GM19193 (cell line): Measurements from ENCODE around the gene MIDN.

ENCODE experiments used
- POLR2A ChIP-seq: IDR thresholded peaks from 4 replicates; pipeline ENCODE4 v1.6.1; 2011; ENCODE audit not compliant: insufficient read depth, insufficient read length; ENCODE audit errors: extremely low read depth

The MIDN gene

DNA sequence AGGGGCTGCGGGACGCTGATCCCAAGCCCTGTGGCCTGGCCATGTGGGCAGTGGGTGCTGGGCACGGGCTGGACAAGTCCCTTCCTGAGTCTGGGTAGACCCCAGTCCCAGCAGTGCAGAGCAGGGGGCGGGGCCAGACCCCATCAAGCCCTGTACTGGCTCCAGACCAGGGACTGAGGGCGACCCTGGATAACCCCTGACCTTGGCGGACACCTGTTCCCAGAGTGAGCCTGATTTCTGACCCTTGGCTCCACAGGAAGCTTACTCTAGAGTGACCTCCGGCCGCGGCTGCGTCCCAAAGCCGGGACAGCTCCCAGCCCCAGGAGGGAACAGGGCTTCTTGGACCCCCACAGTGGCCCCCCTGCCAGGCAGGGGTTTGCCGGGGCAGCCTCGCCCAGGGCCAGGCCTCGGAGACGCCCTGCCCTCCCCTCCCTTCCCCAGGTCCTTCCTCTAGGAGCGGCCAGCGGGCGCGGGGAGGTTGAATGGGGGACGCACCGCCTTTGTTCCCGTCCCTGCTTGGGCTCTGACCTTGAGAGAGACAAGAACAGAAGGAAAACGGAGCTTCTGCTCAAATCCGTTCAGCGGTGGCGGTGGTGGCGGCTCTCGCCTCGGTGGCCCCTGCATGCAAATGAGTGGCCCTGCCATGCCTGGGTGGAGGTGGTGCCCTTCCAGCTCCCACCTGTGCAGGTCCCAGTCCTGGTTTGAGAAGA lies 35.0 kb downstream of the MIDN start:
- no peak for TF ChIP-seq POLR2A

DNA sequence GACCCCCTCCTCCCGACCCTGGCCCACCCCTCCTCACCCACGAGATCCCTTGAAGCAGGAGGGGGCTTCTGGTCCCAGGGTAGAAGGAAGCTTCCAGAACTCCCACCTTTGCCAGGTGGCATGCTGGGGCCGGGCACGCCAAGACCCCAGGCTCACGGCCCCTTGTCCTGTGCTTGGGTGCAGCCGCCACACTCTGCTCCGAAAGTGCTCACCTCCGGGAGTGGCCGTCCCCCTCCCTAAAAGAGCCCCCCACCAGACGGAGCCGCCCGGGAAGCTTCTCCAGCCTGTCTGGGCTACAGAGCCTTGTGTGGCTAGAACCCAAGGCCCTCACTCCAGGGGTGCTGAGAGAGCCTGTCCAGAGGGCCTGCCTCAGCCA lies 35.5 kb downstream of the MIDN start:
- TF ChIP-seq POLR2A, result no peak

GRCh38 chr19:1284293-1284978 lies 36.1 kb downstream of the MIDN start:
- TF ChIP-seq POLR2A, result no peak

- TF ChIP-seq POLR2A, result no peak
These were observed 36.8 kb downstream of the MIDN start for GRCh38 chr19:1284979-1285736.

DNA sequence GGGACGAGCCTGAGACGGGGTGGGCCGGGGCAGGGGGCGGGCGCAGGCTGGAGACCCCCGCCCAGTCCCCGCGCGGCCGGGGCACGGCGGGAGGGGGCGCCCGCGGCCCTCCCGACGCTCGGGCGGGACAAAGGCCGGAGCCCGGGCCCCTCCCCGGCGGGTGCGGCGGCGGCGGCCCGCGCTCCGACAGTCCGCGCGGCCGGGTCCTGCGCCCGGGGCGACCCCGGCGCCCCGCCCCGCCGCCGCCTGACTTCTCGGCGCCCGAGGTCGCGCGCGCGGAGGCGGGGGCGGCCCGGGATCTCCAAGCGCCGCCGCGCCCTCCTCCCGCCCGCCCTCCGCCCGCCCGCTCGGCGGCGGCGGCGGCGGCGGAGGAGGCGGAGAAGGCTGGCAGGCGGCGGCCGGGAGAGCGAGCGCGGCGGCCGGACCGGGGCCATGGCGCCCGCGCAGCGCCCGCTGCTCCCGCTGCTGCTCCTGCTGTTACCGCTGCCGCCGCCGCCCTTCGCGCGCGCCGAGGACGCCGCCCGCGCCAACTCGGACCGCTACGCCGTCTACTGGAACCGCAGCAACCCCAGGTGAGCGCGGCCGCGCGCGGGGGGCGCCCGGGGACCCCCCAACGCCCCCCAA lies 37.5 kb downstream of the MIDN start, which contains the start of gene EFNA2:
EFNA2 (plus strand) TSS at position 137 of the 624 bp plus-strand sequence; CDS start at position 433, 296 bp downstream.
- TF ChIP-seq POLR2A, result no peak

- no peak for TF ChIP-seq POLR2A
These were observed 38.3 kb downstream of the MIDN start for GRCh38 chr19:1286487-1287353.

DNA sequence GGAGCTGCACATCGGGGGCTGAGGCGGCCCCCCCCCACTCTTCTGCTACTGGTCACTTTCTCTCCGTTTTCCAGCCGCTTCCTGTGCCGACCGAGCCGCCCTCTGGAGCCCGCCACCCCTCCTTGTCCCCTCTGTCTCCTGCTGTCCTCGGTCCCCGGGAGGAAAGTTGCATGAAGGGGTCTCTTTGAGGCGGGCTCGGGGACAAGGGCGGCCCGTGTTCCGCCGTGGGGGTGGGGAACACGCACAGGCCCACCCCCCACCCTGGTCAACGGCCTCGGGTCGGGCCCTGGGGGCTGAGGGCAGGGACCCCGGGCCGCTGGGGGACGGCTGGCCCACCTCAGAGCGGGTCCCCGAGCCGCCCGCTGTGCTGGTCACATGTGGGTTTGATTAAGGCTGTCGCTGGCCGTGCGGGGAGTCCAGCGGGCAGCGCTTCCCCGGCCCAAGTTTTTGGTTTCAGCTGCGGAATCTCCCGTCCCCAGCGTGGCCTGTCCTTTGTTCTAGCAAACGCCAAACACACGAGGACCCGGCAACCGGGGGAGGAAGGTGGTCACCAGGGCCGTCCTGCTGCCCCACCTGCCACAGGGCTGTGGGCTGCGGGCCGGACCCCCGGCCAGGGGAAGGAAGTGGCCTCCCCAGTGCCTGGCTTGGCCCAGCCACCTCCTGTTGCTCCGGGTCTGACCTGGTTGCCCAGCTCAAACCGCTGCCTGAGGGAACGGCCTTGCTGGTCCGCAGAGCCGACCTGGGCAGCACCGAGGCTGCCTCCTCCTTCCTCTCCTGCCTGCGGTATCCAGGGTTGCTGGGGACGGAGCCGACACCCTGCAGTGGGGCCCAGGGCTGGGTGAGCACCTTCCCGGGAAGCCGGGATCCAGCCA lies 39.2 kb downstream of the MIDN start:
- TF ChIP-seq POLR2A, result no peak

GRCh38 chr19:1288226-1288612 lies 39.8 kb downstream of the MIDN start:
- no peak for TF ChIP-seq POLR2A

DNA sequence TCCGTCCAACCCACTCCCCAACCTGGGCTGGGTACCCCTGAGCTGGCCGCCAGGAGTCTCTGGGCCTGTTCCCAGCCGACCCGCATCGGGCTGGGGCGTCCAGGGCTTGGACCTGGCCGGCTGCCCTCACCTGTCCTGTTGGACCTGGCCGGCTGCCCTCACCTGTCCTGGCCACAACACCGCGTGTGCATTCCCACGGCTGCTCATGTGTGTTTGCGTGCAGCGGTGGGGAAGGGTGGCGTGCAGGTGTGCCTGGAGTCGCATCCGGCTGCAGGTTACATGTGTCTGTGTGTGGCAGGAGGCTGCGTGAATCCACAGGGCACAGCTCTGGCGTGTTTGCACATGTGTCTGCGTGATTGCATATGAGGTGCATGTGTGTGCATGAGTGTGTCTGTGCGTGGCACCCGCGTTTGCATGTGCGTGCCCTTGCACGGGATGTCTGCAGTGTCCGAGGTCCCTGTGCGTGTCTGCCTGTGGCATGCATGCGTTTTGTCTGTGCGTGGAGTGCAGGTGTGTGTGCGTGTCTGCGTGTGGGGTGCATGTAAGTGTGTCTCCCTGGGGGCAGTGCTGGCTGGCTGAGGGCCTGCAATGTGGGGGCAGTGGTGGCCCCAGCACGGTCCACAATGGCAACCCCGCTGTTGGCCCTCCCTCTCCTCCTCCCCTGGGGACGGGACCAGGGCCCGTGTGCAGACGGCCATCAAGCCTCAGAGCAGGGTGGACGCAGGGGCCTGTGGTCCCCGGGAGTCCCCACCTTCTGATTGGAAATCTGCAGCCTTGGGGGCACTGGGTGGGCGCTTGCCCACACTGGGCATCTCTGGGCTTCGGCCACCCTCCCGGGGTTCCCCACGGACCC lies 40.7 kb downstream of the MIDN start:
- TF ChIP-seq POLR2A, result no peak

DNA sequence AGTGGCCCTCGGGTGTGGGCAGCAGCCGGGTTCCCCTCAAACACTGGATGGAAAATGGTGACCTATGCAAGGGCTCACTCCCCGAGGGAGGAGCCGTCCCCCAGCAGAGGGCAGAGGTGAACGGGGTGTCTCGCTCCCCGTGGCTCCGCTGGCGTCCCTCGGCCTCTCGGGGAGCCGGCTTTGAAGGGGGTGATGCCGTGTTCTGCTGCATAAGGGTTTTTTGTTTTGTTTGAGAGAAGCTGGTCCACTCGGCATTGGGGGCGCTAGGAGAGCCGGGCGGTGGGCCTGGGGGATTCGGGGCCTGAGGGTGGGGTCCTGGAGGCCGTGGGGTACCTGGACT lies 41.3 kb downstream of the MIDN start:
- no peak for TF ChIP-seq POLR2A

- TF ChIP-seq POLR2A, result no peak
These were observed 41.9 kb downstream of the MIDN start for GRCh38 chr19:1290196-1290702.

GRCh38 chr19:1290703-1291651 lies 42.6 kb downstream of the MIDN start:
- no peak for TF ChIP-seq POLR2A
